H1 (cell line): ENCODE results near the gene SLC22A23. TPM values are rescaled to one million over a fixed set of nuclear protein-coding genes. Genes with fewer than 3 reads are reported as not detected.

Experiments
- RBBP5 ChIP-seq: IDR thresholded peaks from 2 replicates; pipeline ENCODE4 v1.7.1; 2012; ENCODE audit warnings: low read depth, mild to moderate bottlenecking, inconsistent platforms, low read length, moderate library complexity, borderline replicate concordance
- polyA plus RNA-seq, 7 experiments: library from polyadenylated mRNA; depleted of rRNA in 3 of 7; stranded (reverse) in 5 of 7; unstranded in 2 of 7; fragments of >200 nt in 5 of 7; fragments of 200-250 nt in 2 of 7; gene quantifications; 1 replicate in 5 of 7; 2 replicates in 1 of 7; 4 replicates in 1 of 7; pipeline versions ENCODE4 v1.2.1 to v1.2.3, GENCODE V29; 2011 to 2013; ENCODE audit warnings: missing spikeins in 2 of 7, mixed read lengths in 2 of 7
- total RNA-seq: library from RNA; stranded (reverse); fragmentation: NEBNext Ultra II Directional; extraction: Animal tissue kit (Norgen Biotek cat#: 25700); gene quantifications from 2 replicates; pipeline ENCODE4 v1.2.1, GENCODE V29; 2021

The SLC22A23 gene
- total and polyA plus RNA-seq, 2 of the 8 experiments (the other 6 are each of a cell fraction or from before 2014, with no cell fraction given) = 9.9 to 38.4 TPM

DNA sequence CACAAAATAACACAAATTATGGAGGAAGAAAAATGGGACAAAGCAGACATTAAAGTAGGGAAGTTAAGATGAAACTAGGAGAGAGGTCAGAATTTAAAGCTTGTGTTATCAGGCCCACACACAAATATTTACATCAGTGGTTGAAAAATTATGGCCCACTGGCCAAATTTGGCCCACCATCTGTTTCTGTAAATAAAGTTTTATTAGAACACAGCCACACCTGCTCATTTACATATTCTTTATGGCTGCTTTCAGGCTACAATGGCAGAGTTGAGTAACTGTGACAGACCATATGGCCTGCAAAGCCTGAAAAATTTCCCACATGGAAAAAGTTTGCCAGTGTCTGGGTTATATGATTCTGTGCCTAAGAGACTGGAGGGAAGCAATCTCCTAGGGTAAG lies 49.0 kb downstream of the SLC22A23 start (continued):
- no peak for TF ChIP-seq RBBP5
- TF ChIP-seq, all 59 proteins: peak for 0
